HG03432 (cell line): ENCODE data around the gene ZNF587.
"Not testable (repeated sequence)": the region's sequence is repeated elsewhere in the genome, so short reads cannot be mapped to it uniquely, and the experiment has no call there.

Experiments
- ATAC-seq: cut with Tn5 transposase; IDR thresholded peaks from one replicate; pipeline ENCODE4 v1.9.1; 2021; ENCODE audit warnings: mild to moderate bottlenecking, moderate library complexity; ENCODE audit not compliant: unreplicated experiment

Gene ZNF587

GRCh38 chr19:57886046-57886445, 36.4 kb downstream of the ZNF587 start:
- no peak for ATAC-seq

- no peak for ATAC-seq
Measured at GRCh38 chr19:57887195-57887941, 37.7 kb downstream of the ZNF587 start.

- ATAC-seq = peak; percentile 17
Measured at GRCh38 chr19:57888107-57888559, 38.5 kb downstream of the ZNF587 start.

DNA sequence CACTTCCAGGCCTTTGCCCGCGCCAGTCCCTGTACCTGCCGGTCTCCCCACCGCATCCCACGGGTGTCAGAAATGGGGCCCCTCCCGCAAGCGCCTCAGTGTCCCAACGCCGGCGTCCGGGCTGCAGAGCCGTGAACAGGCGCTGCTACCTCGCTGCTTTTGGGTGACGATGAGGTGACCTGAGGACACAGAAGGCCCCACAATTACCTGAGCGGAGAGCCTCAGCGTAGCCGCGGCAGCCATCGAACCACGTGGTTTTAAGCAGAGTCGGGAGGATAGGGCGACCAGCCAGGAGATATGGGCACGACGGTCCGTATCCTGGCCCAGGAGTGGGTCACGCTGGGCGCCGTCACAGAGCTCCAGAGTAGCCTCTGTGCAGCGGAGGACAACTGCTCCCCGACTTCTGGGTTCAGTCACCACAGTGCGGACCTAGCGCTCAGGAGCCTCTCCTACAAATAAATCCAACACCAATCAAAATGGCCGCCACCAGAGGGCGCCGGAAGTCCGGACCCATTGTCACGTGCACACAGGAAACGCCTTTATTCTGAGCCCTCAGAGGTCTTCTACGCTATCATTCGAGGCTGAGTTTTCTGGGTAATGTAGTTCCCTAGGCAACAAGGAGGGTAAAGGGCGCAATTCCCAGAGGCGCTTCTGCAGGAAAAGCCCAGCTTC, 39.0 kb downstream of the ZNF587 start, which contains the start of gene ZNF814:
TSS of gene ZNF814 (minus strand) at position 478 of the 672 bp plus-strand sequence. CDS start at position 243, 235 bp downstream.
- peak; percentile 89 for ATAC-seq

DNA sequence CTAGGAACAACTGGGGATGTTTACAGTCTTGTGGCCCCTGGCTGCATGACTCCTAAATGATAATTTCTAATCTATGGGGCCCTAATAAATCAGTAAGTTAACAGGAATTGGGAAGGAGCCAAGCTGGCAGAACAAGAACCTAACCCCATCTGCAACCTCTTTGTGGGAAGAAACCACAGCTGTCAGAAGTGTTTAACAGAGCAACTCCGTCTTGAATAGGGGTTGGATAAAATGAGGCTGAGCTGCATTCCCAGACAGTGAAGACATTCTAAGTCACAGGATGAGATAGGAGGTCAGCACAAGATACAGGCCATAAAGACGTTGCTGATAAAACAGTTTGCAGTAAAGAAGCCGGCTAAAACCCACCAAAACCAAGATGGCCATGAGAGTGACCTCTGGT, 41.0 kb downstream of the ZNF587 start:
- ATAC-seq = not testable (repeated sequence)

GRCh38 chr19:57900311-57900710, 50.7 kb downstream of the ZNF587 start:
- ATAC-seq = no peak

DNA sequence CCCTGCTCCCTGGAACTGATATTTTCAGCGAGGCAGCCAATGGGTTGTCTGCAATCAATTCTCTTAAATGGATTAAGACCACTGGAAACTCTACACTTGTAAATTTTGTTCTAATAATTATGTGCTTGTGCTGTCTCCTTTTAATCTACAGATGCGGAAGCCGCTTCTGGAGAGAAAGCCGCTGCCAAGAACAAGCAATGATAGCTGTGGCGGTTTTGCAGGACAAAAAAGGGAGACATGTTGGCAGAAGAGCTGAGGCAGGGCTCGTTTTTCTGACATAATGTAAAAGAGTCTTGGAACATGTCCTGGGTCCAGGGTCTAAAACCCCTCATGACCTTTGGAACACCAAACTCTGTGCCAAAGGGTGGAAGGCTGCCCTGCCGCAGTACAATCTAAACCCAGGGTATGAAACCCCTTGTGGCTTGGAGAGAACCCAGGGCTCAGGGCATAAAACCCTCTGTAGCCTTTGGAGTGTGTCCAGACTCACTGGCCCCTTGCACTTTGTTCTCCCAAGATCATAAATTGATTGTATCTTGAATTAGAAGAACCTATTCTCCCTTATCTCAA, 54.0 kb downstream of the ZNF587 start:
- no peak for ATAC-seq

GRCh38 chr19:57905258-57905657, 55.6 kb downstream of the ZNF587 start:
- no peak for ATAC-seq

DNA sequence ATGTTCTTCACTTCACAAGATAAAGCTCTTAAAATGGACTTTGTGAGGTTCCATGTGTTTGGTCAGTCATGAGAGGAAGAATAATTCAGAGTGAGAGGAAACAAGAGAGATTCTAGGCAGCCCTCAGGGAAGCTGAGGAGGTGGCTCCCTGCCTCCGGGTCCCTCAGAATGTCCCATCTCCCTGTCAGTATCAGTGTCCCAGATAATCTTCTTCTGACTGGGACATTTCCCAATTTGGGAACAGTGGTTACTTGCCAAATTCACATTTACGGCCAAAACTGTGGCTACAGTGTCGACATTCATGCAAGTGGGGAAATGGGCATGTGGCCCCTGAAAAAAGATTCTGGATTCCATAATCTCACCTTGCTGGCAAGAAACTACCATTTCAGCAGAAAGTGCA, 57.7 kb downstream of the ZNF587 start:
- no peak for ATAC-seq

- no peak for ATAC-seq
Measured at GRCh38 chr19:57914531-57914930, 64.9 kb downstream of the ZNF587 start.
